ENCODE results near the gene HEG1.

DNA sequence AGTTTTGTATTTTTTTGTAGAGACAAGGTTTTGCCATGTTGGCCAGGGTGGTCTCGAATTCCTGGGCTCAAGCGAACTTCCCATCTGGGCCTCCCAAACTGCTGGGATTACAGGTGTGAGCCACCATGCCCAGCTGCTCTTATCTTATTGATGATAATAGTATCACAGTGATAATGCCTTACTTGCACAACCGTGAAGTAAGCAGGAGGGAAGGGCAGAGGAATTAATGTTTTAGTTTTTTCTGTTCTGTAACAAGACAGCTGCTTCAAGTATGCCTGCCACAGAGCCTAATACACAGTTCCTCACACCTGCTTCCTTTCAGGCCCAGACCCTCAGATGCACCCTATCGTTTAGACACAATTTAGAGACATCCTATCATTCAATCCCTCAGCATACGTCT is 95.1 kb downstream of the HEG1 start:
- no peak for TF ChIP-seq POLR2A (IDR thresholded peaks at IDR 0.05)
- TF ChIP-seq, protein P1, sequence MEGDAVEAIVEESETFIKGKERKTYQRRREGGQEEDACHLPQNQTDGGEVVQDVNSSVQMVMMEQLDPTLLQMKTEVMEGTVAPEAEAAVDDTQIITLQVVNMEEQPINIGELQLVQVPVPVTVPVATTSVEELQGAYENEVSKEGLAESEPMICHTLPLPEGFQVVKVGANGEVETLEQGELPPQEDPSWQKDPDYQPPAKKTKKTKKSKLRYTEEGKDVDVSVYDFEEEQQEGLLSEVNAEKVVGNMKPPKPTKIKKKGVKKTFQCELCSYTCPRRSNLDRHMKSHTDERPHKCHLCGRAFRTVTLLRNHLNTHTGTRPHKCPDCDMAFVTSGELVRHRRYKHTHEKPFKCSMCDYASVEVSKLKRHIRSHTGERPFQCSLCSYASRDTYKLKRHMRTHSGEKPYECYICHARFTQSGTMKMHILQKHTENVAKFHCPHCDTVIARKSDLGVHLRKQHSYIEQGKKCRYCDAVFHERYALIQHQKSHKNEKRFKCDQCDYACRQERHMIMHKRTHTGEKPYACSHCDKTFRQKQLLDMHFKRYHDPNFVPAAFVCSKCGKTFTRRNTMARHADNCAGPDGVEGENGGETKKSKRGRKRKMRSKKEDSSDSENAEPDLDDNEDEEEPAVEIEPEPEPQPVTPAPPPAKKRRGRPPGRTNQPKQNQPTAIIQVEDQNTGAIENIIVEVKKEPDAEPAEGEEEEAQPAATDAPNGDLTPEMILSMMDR (IDR thresholded peaks at IDR 0.05 in 4 of 5, conservative IDR thresholded peaks at IDR 0.05 in 1 of 5) = no peak

All from gastrocnemius medialis (tissue), 4 donors.